ENCODE results near the gene FAM120AOS.

DNA sequence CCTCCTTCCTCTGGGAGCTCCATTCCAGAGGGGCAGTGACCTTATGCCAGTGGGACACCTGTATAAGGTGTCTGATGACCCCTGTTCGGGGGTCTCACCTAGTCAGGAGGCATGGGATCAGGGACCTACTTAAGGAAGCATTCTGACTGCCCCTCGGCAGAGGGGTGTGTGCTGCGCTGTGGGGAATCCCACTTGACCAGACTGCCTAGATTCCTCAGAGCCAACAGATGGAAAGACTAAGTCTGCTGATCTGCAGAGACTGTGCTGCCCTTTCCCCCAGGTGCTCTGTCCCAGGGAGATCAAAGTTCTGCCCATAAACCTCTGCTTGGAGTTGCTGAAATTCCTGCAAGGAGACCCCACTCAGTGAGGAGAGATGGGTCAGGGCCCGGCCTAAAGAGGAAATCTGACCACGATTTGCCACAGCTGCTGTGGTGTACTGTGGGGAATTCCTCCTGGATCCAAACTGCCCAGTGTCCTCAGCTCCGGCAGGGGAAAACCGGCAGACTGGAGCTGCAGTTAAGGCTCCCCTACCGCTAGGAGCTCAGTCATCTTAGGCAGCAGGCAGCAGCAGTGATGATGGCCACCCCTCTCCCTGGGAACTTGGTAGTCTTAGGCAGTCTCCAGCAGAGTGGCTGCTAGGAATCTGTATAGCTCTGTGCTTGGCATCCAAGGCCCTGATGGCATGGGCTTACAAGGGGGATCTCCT, 36.7 kb downstream of the FAM120AOS start:
- TF ChIP-seq, protein P1, sequence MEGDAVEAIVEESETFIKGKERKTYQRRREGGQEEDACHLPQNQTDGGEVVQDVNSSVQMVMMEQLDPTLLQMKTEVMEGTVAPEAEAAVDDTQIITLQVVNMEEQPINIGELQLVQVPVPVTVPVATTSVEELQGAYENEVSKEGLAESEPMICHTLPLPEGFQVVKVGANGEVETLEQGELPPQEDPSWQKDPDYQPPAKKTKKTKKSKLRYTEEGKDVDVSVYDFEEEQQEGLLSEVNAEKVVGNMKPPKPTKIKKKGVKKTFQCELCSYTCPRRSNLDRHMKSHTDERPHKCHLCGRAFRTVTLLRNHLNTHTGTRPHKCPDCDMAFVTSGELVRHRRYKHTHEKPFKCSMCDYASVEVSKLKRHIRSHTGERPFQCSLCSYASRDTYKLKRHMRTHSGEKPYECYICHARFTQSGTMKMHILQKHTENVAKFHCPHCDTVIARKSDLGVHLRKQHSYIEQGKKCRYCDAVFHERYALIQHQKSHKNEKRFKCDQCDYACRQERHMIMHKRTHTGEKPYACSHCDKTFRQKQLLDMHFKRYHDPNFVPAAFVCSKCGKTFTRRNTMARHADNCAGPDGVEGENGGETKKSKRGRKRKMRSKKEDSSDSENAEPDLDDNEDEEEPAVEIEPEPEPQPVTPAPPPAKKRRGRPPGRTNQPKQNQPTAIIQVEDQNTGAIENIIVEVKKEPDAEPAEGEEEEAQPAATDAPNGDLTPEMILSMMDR (IDR thresholded peaks at IDR 0.05; ENCODE audit: poor library complexity) = no peak
- TF ChIP-seq EZH2 (IDR thresholded peaks at IDR 0.05; ENCODE audit: borderline replicate concordance) = no peak
